Glutamatergic neuron (in vitro differentiated cells): ENCODE data around the gene MYO6. TPM values are rescaled to one million over a fixed set of nuclear protein-coding genes. Genes with fewer than 3 reads are reported as not detected.
"Not testable (repeated sequence)": the region's sequence is repeated elsewhere in the genome, so short reads cannot be mapped to it uniquely, and the experiment has no call there.

Experiments
- DNase-seq: peaks from one replicate; pipeline ENCODE4 v3.0.0; 2022
- H3K27ac Mint-ChIP-seq: one replicate; pipeline ENCODE4 v1.8.0; 2020; ENCODE audit warnings: mild to moderate bottlenecking, mixed read lengths, inconsistent platforms; ENCODE audit not compliant: unreplicated experiment
- H3K27me3 Mint-ChIP-seq: one replicate; pipeline ENCODE4 v1.8.0; 2020; ENCODE audit warnings: mild to moderate bottlenecking, moderate library complexity, mixed read lengths, inconsistent platforms; ENCODE audit not compliant: unreplicated experiment
- H3K36me3 Mint-ChIP-seq: one replicate; pipeline ENCODE4 v1.8.0; 2020; ENCODE audit warnings: mild to moderate bottlenecking, mixed read lengths, inconsistent platforms; ENCODE audit not compliant: unreplicated experiment
- H3K4me1 Mint-ChIP-seq: one replicate; pipeline ENCODE4 v1.8.0; 2020; ENCODE audit warnings: mild to moderate bottlenecking, low read depth, mixed read lengths, inconsistent platforms; ENCODE audit not compliant: unreplicated experiment
- H3K4me3 Mint-ChIP-seq: one replicate; pipeline ENCODE4 v1.8.0; 2020; ENCODE audit warnings: mild to moderate bottlenecking, mixed read lengths, inconsistent platforms; ENCODE audit not compliant: unreplicated experiment
- H3K9me3 Mint-ChIP-seq: one replicate; pipeline ENCODE4 v1.8.0; 2020; ENCODE audit warnings: mild to moderate bottlenecking, moderate library complexity, mixed read lengths, inconsistent platforms; ENCODE audit not compliant: unreplicated experiment
- CTCF ChIP-seq: fragments of 200-600 bp; sonication (generic); IDR thresholded peaks from one replicate; pipeline ENCODE4 v1.5.0; 2021; ENCODE audit not compliant: partially characterized antibody, unreplicated experiment
- long read RNA-seq: library from polyadenylated mRNA; unstranded; transcript quantifications from one replicate; pipeline ENCODE4 v2.0.0, GENCODE V29; 2020; ENCODE audit not compliant: unreplicated experiment
- total RNA-seq: library from RNA; stranded (reverse); fragmentation: NEBNext Ultra II Directional; extraction: Animal tissue kit (Norgen Biotek cat#: 25700); gene quantifications from one replicate; pipeline ENCODE4 v1.2.1, GENCODE V29; 2021; ENCODE audit not compliant: unreplicated experiment

The MYO6 gene
- total RNA-seq, result 72.2 TPM
- long read RNA-seq, partial matches to known transcripts, result 9 of 11 reads
- long read RNA-seq, other reads (novel, unspliced or antisense), result 2 of 11 reads

- H3K27ac Mint-ChIP-seq, result peak within 1 kb of the TSS; percentile 80
- H3K27me3 Mint-ChIP-seq, result no peaks in the 10 kb centered on the region
- TF ChIP-seq CTCF, result no peak
Observed at GRCh38 chr6:75748743-75749538, at the start of gene MYO6. Gene MYO6, plus strand, starts transcription at chr6:75749239. Its CDS starts 68,309 bp downstream, at chr6:75817548.

GRCh38 chr6:75708334-75708733 lies 40.7 kb upstream of the MYO6 start:
- H3K27ac Mint-ChIP-seq, H3K27me3 Mint-ChIP-seq, H3K4me1 Mint-ChIP-seq, H3K36me3 Mint-ChIP-seq, DNase-seq, H3K9me3 Mint-ChIP-seq, H3K4me3 Mint-ChIP-seq: not testable (repeated sequence)

More at GRCh38 chr6:75748743-75749538, at the start of gene MYO6:
- DNase-seq, result peak; percentile 83
- H3K36me3 Mint-ChIP-seq, result no peaks in the 10 kb centered on the region
- H3K4me3 Mint-ChIP-seq, result peak within 1 kb of the TSS; percentile 97
- peaks cover 2% of the 10 kb centered on the region for H3K9me3 Mint-ChIP-seq
- H3K4me1 Mint-ChIP-seq, result no peaks in the 10 kb centered on the region

- Mint-ChIP-seq H3K27ac (no peak overlapping the region), H3K9me3 (no peaks in the 10 kb centered on the region), H3K27me3 (no peaks in the 10 kb centered on the region), H3K4me3 (no peak overlapping the region), H3K36me3 (no peaks in the 10 kb centered on the region), H3K4me1 (no peaks in the 10 kb centered on the region)
- TF ChIP-seq CTCF, result no peak
- no peak for DNase-seq
Observed at GRCh38 chr6:75711173-75711572, 37.9 kb upstream of the MYO6 start.

- no peak for TF ChIP-seq CTCF
- peaks cover under 1% of the 10 kb centered on the region for H3K27me3 Mint-ChIP-seq
- no peak for DNase-seq
- no peaks in the 10 kb centered on the region for H3K36me3 Mint-ChIP-seq
- no peaks in the 10 kb centered on the region for H3K4me1 Mint-ChIP-seq
- H3K27ac Mint-ChIP-seq, result no peak overlapping the region
- no peak overlapping the region for H3K4me3 Mint-ChIP-seq
- H3K9me3 Mint-ChIP-seq, result no peaks in the 10 kb centered on the region
Observed at GRCh38 chr6:75719133-75719532, 29.9 kb upstream of the MYO6 start.

GRCh38 chr6:75723382-75723781 lies 25.7 kb upstream of the MYO6 start:
- no peak for TF ChIP-seq CTCF
- no peak for DNase-seq
- Mint-ChIP-seq H3K36me3 (no peaks in the 10 kb centered on the region), H3K9me3 (no peaks in the 10 kb centered on the region), H3K27ac (no peak overlapping the region), H3K4me3 (no peak overlapping the region), H3K27me3 (peaks cover 3% of the 10 kb centered on the region), H3K4me1 (no peaks in the 10 kb centered on the region)
